GM12878 (cell line): ENCODE data around the gene SLC25A45. TPM values are rescaled to one million over a fixed set of nuclear protein-coding genes. Genes with fewer than 3 reads are reported as not detected.

Experiments
- ATF7 ChIP-seq: fragments of 450-650 bp; IDR thresholded peaks from 2 replicates; pipeline ENCODE4 v1.6.1; 2016; ENCODE audit warnings: low read depth, mild to moderate bottlenecking
- BCLAF1 ChIP-seq: fragments of 450-650 bp; IDR thresholded peaks from 2 replicates; pipeline ENCODE4 v1.6.1; 2017; ENCODE audit warnings: antibody characterized with exemption, mild to moderate bottlenecking, moderate library complexity
- CREB1 ChIP-seq: IDR thresholded peaks from 2 replicates; pipeline ENCODE4 v1.6.1; 2012; ENCODE audit warnings: low read depth, mild to moderate bottlenecking, inconsistent platforms
- GABPA ChIP-seq: IDR thresholded peaks from 2 replicates; pipeline ENCODE4 v1.6.1; 2014; ENCODE audit warnings: antibody characterized with exemption, low read depth, mild to moderate bottlenecking, inconsistent platforms
- HCFC1 ChIP-seq: fragments of 150-350 bp; IDR thresholded peaks from 2 replicates; pipeline ENCODE4 v1.6.1; 2014; ENCODE audit warnings: low read length
- KDM1A ChIP-seq: fragments of 200-600 bp; sonication (generic); IDR thresholded peaks from 2 replicates; pipeline ENCODE4 v1.6.1; 2016; ENCODE audit warnings: borderline replicate concordance
- MTA3 ChIP-seq: IDR thresholded peaks from 2 replicates; pipeline ENCODE4 v1.6.1; 2012; ENCODE audit warnings: low read length, inconsistent platforms, borderline replicate concordance
- SIX5 ChIP-seq: IDR thresholded peaks from 2 replicates; pipeline ENCODE4 v1.6.1; 2011; ENCODE audit warnings: mild to moderate bottlenecking, low read depth, low read length, moderate library complexity; ENCODE audit not compliant: severe bottlenecking
- TARDBP ChIP-seq: IDR thresholded peaks from 2 replicates; pipeline ENCODE4 v1.6.1; 2016; ENCODE audit warnings: borderline replicate concordance
- TCF12 ChIP-seq: IDR thresholded peaks from 2 replicates; pipeline ENCODE4 v1.6.1; 2011; ENCODE audit warnings: low read depth, mild to moderate bottlenecking, low read length
- YY1 ChIP-seq: IDR thresholded peaks from 2 replicates; pipeline ENCODE4 v1.6.1; 2011; ENCODE audit warnings: low read depth, mild to moderate bottlenecking, low read length
- ZZZ3 ChIP-seq: IDR thresholded peaks from 2 replicates; pipeline ENCODE4 v1.6.1; 2011; ENCODE audit warnings: low read depth; ENCODE audit not compliant: control insufficient read depth, insufficient read length
- polyA plus RNA-seq, 11 experiments: library from polyadenylated mRNA; depleted of rRNA in 4 of 11; unstranded in 6 of 11; stranded (reverse) in 5 of 11; fragments of >200 nt; fragmentation: Nextera tagmentation in 4 of 11; fragmentation: Illumina TruSeq in 1 of 11; extraction: Ambion mirVana in 4 of 11; extraction: Trizol in 1 of 11; gene quantifications; 1 replicate in 1 of 11; 2 replicates in 10 of 11; pipeline versions ENCODE4 v1.2.1 to v1.2.3, GENCODE V29; 2011 to 2016; ENCODE audit warnings: inconsistent platforms in 2 of 11, missing spikeins in 2 of 11, low read depth in 1 of 11
- total RNA-seq, 4 experiments: library from RNA; depleted of rRNA in 3 of 4; stranded (reverse); fragments of >200 nt in 3 of 4; fragmentation: Illumina TruSeq in 1 of 4; extraction: Trizol in 1 of 4; gene quantifications; 2 replicates each; pipeline versions ENCODE4 v1.2.1 to v1.2.3, GENCODE V29; 2013 to 2021
- TF ChIP-seq, protein P1 (sequence below): fragments of 450-650 bp; IDR thresholded peaks from 2 replicates; pipeline ENCODE4 v1.6.1; 2017; ENCODE audit warnings: mild to moderate bottlenecking, moderate library complexity
- TF ChIP-seq, protein P2 (sequence below): fragments of 450-650 bp; IDR thresholded peaks from 2 replicates; pipeline ENCODE4 v1.6.1; 2017; ENCODE audit warnings: mild to moderate bottlenecking

The SLC25A45 gene
- total and polyA plus RNA-seq, 10 of the 15 experiments (the other 5 are each of a cell fraction or from before 2014, with no cell fraction given) = 4.1 to 35.2 (median 20.3) TPM

DNA sequence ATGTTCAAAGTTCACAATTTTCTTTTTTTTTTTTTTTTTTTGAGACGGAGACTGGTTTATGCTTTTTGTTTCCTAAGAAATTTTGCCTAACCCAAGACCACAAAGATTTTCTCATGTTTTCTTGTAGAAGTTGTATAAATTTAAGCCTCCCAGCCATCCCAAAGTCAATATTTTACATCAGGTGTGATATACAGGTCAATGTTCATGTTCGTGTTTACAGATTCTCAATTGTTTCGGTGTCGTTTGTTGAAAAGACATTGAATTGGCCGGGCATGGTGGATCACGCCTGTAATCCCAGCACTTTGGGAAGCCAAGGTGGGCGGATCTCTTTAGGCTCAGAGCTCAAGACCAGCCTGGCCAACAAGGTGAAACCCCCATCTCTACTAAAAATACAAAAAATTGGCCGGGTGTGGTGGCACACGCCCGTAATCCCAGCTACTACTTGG, 19.4 kb upstream of the SLC25A45 start (continued):
- no peak for TF ChIP-seq BCLAF1
- TF ChIP-seq, protein P1, sequence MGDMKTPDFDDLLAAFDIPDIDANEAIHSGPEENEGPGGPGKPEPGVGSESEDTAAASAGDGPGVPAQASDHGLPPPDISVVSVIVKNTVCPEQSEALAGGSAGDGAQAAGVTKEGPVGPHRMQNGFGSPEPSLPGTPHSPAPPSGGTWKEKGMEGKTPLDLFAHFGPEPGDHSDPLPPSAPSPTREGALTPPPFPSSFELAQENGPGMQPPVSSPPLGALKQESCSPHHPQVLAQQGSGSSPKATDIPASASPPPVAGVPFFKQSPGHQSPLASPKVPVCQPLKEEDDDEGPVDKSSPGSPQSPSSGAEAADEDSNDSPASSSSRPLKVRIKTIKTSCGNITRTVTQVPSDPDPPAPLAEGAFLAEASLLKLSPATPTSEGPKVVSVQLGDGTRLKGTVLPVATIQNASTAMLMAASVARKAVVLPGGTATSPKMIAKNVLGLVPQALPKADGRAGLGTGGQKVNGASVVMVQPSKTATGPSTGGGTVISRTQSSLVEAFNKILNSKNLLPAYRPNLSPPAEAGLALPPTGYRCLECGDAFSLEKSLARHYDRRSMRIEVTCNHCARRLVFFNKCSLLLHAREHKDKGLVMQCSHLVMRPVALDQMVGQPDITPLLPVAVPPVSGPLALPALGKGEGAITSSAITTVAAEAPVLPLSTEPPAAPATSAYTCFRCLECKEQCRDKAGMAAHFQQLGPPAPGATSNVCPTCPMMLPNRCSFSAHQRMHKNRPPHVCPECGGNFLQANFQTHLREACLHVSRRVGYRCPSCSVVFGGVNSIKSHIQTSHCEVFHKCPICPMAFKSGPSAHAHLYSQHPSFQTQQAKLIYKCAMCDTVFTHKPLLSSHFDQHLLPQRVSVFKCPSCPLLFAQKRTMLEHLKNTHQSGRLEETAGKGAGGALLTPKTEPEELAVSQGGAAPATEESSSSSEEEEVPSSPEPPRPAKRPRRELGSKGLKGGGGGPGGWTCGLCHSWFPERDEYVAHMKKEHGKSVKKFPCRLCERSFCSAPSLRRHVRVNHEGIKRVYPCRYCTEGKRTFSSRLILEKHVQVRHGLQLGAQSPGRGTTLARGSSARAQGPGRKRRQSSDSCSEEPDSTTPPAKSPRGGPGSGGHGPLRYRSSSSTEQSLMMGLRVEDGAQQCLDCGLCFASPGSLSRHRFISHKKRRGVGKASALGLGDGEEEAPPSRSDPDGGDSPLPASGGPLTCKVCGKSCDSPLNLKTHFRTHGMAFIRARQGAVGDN = no peak
- TF ChIP-seq TCF12 = no peak
- TF ChIP-seq ATF7 = no peak
- TF ChIP-seq SIX5 = no peak
- no peak for TF ChIP-seq GABPA
- no peak for TF ChIP-seq ZZZ3
- TF ChIP-seq, protein P2, sequence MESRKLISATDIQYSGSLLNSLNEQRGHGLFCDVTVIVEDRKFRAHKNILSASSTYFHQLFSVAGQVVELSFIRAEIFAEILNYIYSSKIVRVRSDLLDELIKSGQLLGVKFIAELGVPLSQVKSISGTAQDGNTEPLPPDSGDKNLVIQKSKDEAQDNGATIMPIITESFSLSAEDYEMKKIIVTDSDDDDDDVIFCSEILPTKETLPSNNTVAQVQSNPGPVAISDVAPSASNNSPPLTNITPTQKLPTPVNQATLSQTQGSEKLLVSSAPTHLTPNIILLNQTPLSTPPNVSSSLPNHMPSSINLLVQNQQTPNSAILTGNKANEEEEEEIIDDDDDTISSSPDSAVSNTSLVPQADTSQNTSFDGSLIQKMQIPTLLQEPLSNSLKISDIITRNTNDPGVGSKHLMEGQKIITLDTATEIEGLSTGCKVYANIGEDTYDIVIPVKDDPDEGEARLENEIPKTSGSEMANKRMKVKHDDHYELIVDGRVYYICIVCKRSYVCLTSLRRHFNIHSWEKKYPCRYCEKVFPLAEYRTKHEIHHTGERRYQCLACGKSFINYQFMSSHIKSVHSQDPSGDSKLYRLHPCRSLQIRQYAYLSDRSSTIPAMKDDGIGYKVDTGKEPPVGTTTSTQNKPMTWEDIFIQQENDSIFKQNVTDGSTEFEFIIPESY = no peak
- TF ChIP-seq TARDBP = no peak
- no peak for TF ChIP-seq HCFC1
- TF ChIP-seq CREB1 = no peak
- TF ChIP-seq MTA3 = no peak
- TF ChIP-seq YY1 = no peak
- TF ChIP-seq KDM1A = no peak
